HG03432 (cell line): ENCODE results near the gene TICAM1.
"Not testable (repeated sequence)": the region's sequence is repeated elsewhere in the genome, so short reads cannot be mapped to it uniquely, and the experiment has no call there.

Source experiments
- ATAC-seq: cut with Tn5 transposase; IDR thresholded peaks from one replicate; pipeline ENCODE4 v1.9.1; 2021; ENCODE audit warnings: mild to moderate bottlenecking, moderate library complexity; ENCODE audit not compliant: unreplicated experiment

Gene TICAM1

DNA sequence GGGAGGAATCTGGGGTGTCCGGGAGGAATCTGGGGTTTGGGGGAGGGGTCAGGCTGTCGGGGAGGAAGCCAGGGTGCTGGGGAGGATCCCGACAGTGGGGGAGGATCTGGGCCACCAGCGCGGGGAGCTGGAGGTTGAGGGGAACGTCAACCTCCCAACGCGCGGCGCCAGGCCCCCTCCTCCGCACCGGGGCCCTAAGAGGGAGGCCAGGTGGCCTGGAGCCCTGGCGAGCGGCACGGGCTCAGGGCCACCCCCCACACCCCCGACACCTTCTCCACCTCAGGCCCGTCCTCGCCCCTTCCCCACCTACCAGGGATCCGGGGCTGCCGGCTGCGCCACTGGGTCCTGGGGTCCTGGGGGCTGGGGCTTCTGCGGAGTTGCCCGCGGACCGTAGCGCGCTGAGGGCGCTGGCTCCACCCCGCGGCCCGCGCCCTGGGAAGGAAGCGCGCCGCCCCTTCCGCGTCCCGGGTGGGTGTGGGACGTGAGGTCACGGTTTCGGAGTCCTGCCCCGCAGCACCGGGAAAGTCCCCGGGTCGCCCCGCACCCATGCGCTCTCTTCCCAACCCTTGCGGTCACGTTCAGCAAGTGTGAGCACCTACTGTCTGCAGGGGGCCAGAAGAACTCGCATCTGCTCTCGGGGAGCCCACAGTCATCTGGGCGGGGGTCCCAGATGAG is at the start of gene TICAM1:
TICAM1 (minus strand) TSS at position 409 of the 675 bp plus-strand sequence. CDS start 13,335 bp downstream, outside the sequence.
- peak; percentile 68 for ATAC-seq

DNA sequence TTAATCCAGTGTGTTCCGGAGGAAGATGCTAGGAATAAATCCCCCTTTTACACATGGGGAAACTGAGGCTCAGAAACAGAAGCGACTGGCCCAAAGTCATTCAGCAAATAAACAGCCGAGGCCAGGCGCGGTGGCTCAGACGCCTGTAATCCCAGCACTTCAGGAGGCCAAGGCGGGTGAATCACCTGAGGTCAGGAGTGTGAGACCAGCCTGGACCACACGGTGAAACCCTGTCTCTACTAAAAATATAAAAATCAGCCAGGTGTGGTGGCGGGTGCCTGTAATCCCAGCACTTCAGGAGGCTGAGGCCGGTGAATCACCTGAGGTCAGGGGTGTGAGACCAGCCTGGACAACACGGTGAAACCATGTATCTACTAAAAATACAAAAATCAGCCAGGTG is 47.5 kb upstream of the TICAM1 start:
- no peak for ATAC-seq

DNA sequence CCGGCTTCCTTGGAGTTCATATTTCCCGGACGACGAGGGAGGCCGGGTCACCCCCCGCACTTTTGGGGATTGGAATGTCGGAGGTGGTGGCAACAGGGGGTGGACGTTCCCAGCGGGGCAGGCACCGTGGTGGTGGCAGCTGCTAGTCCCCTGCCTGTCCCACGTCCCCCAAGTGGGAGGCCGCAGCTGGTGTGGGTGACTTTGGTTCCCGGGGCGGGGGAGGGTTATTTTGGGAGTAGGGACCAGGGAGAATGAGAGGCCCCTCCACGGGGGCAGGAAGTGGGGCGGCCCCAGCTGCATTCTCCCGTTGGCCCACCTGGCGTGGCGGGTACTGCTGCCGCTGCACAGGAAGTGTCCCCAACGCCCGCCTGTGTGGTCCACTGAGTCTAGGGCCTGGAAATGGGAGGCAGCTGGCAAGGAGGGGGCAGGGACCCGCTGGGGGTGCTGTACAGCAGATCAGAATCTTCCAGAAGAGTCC is 47.0 kb upstream of the TICAM1 start:
- ATAC-seq = no peak

DNA sequence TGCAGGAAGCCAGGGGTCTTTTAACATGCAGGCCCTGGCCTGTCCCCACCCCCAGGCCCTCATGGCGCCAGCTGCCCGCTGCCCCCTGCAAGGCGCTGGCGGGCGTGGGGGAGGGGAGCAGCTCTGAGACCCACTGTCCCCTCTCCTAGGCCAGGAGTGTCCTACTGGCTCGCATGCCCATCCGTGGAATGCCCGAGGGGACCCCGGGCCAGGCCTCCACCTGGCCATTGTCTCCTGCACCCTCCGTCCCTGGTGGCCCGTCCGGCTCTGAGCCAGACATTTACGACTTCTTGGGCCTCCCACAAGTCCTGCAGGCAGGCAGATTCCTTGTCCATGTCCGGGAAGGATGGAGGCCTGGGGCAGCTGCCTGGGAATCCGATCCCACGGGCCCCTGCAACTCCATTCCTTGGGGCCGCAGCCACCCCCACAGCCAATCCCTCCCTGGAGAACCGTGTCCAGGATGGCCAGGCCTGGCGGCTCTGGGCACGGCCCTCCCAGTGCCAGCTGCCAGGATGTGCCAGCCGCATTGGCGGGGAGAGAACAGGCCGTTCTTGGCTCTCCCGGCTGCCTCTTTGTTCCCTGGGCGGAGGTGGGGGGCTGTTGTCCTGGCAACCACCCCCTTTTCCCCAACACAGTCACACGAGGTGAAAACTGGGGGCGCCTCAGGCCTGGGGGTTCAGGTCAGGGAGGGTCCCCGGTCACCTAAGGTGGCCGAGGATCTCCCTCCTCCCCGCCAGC is 46.4 kb upstream of the TICAM1 start:
- no peak for ATAC-seq

DNA sequence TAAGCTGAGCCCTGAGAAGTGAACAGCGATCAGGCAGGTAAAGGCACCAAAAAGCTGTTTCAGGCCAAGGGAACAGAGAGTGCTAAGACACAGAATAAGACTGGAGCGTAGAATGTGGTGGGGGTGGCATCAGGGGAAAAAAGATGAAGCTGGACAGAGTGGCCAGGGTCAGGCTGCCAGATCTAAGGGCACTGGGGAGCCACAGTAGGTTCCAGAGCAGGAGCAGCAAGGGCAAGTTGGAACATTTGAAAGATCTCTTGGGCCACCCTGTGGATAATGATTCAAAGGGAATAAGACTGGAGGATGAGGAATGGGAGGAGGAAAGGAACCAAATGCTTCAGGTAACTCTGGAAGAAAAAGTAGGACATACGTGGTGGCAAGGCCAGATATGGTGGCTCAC is 42.4 kb upstream of the TICAM1 start:
- ATAC-seq = no peak

DNA sequence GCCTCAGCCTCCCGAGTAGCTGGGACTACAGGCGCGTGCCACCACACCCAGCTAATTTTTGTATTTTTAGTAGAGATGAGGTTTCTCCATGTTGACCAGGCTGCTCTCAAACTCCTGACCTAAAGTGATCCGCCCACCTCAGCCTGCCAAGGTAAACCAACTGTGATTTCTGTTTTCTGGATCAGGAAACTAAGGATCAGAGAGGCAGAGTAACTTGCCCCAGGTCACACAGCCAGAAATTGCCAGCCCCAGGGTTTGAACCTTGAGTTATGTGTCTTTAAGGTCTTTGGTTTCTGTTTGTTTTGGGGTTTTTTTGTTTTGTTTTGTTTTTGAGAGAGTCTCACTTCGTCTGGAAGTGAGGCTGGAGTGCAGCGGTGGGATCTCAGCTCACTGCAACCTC is 40.2 kb upstream of the TICAM1 start:
- ATAC-seq = no peak

DNA sequence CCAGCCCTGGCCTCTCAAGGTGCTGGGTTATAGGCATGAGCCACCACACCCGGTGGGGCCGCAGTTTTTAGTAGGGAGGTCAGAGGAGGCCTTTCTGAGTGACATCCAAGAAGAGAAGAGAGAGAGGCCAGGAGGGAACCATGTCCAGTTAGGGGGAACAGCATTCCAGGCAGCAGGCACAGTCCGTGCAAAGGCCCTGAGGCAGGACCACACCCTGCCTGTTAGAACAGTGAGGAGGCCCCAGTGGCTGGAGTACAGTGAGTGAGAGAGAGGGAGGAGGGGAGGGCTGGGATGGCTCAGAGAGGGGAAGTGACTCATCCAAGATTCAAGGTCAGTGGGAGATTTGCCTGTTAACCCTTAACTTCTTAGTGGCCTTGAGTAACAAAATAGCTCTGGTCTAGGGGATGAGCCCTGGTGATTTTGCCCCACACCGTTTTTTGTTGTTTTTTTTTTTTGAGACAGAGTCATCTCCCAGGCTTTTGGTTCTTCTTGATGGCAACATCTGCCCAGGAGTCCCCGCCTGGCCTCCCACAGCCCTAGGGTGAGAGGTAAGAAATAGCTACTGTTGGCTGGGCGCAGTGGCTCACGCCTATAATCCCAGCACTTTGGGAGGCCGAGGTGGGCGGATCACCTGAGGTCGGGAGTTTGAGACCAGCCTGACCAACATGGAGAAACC is 38.7 kb upstream of the TICAM1 start:
- no peak for ATAC-seq

DNA sequence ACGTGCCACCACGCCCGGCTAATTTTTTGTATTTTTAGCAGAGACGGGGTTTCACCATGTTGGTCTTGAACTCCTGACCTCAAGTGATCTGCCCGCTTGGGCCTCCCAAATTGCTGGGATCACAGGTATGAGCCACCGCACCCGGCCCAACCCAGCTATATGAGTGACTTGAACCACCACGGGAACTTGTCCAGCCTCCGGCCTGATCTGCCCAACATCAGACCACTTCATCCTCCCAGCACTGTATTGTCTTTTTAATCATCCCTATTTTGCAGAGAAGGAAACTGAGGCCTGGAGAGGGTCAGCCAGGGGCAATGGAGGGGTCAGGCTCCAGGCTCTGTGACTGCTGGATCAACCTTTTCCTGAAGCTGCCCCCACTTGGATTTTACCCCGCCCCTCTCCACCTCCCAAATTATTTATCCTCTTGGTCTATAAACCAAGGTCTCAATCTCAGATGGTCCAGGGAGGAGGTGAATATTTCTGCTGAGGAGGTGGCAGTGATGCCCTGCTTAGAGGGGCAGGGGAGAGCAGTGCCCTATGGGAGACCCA is 36.8 kb upstream of the TICAM1 start:
- no peak for ATAC-seq

DNA sequence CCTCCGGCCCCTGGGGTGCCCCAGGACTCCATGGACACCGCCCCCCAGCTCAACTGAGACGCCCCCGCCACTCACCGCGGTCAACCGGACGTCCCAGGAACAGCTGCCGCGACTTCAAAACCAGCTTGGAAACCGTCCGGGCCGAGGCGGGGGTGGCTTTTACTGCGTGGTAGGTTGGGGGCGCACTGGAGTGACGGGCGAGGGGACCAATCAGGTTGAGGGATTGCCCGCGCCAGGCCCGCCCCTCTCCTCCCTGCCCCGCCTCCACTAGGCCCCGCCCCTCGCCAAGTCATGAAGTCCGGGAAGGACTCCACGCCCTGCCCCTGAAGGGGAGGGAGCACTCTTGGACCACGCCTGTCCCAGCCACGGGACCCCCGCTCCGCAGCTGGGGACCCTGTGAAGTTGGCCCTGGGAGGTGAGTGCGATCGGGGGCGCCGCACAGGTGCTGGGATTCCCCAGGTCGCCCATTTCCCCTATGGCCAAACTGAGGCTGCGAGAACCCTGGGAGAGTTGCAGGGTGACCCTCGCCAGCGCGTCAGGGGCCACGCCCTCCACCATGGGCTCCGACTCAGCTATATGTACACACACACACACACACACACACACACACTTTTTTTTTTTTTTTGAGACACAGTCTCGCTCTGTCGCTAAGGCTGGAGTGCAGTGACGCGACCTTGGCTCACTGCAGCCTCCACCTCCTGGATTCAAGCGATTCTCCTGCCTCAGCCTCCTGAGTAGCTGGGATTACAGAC is 36.2 kb upstream of the TICAM1 start, which contains the start of gene PLIN3:
PLIN3 (minus strand) TSS at position 134 of the 752 bp plus-strand sequence. CDS start 6,273 bp downstream, outside the sequence.
- peak; percentile 76 for ATAC-seq

DNA sequence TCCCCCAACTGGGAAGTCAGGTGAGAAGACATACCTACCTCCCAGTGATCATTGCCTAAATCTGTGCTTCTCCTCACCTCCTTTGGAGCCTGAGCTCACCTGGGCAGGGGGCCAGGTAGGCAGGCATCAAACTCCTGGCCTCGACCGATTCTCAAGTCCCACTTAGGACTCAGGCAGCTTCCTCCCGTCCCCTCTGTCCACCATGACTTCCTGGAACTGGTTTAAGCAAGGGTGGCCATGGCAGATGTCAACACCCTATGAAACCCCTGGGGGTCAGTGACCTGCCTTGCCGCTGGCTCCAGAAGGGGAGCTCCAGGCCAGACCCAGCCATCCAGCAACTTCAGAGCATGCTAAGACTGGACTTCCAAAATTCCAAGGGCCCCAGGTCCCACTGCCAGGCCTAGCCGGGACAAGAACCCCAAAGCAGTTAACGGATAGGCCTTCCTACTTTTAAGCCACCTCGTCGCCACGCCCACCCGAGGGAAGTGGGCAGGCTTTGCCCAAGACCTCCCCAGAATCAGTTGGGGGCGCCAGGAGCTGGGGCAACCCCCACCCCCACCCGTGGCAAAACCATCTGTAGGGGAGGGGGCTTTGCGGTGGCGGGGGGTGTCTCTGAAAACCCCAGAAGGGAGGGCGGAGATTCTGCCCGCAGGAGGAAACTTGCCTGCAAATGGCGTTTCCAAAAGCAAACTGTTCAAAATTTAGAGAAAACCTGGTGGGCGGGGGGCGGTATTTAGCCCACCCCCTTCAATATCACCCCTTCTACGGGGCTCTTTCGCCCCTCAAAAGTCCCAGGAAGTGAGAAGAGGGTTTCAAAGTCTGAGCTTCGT is 35.3 kb upstream of the TICAM1 start:
- ATAC-seq = no peak

DNA sequence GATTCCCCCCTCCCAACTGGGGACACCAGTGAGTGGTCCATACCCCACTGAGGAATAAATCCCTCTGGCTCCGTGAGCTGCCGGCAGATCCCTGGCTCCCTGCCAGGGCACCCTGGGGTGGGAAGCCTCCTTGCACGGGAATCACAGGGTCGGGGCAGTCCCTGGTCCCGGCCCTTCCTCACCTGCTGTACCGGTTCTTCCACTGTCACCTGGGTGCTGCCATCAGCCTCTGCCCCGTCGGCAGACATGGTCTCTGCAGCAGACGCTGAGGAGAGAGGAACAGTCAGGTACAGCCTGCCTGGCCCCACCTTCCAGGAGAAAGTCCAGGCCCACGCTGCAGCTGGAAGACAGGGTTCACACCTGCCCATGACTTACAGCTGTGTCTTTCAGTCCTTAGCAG is 29.6 kb upstream of the TICAM1 start:
- ATAC-seq = no peak

DNA sequence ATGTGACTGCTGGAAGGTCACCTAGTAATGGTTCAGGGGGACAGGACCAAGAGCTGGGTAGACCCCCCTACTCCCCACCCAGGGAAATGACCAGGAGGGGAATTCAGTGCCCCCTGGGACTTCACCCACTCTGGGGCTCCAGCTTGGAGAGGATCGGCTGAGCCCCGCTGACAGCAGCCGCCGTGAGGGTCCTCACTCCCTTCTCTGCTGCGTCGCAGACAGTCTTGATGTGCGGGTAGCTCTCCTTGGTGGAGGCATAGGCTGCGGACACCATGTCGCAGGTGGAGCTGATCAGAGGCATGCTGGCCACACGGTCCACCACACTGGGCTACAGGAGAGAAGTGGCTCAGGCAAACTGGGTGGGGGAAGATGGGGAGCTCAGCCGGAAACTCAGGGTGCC is 28.2 kb upstream of the TICAM1 start:
- ATAC-seq = no peak

DNA sequence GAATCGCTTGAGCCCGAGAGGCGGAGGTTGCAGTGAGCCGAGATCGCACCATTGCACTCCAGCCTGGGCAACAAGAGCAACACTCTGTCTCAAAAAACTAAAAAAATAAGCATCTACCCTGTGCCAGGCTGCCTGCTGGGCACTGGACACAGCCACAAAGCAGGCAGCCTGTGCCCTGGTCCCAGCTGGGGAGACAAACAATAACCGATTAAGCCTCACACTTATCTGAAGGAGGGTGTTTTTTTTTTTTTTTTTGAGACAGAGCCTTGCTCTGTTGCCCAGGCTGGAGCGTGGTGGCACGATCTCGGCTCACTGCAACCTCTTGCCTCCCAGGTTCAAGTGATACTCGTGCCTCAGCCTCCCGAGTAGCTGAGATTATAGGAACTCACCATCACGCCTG is 25.0 kb upstream of the TICAM1 start:
- ATAC-seq = not testable (repeated sequence)

DNA sequence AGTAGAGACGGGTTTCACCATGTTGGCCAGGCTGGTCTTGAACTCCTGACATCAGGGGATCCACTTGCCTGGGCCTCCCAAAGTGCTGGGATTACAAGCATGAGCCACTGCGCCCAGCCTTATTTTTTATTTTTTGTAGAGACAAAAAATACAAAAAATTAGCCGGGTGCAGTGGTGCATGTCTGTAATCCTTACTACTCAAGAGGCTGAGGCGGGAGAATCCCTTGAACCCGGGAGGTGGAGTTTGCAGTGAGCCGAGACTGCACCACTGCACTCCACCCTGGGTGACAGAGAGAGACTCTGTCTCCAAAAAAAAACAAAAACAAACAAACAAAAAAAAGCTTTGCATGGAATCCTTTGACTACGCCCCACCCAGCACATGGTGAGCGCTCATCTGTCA is 22.0 kb upstream of the TICAM1 start:
- ATAC-seq = not testable (repeated sequence)

DNA sequence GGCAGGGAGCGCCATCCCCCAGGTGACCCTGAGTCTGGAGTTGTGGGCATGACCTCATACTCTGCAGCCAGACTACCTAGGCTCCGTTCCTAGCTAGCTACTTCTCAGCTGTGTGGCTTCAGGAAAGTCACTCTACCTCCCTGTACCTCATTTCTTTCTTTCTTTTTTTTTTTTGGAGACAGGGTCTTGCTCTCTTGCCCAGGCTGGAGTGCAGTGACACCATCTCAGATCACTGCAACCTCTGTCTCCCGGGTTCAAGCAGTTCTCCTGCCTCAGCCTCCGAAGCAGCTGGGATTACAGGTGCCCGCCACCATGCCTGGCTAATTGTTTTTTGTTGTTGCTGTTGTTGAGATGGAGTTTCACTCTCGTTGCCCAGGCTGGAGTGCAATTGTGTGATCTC is 21.0 kb upstream of the TICAM1 start:
- no peak for ATAC-seq

DNA sequence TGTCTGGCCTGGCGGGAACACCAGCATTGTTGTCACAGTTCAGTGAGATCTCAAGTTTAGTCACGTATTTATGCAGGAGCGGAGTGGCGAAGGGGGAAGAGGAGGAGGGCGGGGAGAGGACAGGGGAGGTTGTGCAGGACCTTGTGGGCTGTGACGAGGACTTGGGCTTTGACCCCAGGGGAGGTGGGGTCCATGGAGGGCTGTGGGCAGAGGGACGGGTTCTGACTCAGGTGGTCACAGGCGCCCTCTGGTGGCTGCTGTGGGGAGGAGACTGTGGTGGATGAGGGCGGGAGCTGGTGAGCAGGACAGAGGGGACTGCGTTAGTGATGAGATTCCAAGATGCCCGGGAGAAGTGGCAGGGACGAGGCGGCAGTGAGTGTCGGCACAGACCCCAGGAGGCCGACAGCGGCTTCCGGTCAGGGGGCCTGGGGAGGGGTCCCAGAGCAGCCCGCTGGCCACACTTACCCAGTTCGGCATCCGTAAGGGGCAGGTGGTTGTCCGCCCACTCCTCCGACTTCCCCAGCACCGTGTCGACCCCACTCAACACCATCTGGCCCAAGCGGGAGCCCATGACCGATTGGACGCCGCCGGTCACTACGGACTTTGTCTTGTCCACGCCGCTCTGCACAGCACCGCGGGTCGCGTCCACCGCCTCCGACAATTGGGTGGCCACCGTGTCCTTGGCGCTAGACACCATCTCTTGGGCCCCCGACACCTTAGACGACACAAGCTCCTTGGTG is 20.2 kb upstream of the TICAM1 start:
- ATAC-seq = no peak

DNA sequence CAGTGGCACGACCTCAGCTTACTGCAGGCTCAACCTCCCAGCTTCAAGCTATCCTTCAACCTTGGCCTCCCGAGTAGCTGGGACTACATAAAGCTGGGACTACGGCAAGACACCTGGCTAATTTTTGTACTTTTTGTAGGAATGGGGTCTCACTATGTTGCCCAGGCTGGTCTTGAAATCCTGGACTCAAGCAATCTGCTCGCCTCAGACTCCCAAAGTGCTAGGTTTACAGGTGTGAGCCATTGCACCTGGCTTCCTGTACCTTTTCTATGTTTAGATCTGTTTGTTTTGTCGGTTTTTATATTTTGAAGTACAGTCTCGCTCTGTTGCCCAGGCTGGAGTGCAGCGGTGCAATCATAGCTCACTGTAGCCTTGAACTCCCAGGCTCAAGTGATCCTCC is 17.5 kb upstream of the TICAM1 start:
- no peak for ATAC-seq

DNA sequence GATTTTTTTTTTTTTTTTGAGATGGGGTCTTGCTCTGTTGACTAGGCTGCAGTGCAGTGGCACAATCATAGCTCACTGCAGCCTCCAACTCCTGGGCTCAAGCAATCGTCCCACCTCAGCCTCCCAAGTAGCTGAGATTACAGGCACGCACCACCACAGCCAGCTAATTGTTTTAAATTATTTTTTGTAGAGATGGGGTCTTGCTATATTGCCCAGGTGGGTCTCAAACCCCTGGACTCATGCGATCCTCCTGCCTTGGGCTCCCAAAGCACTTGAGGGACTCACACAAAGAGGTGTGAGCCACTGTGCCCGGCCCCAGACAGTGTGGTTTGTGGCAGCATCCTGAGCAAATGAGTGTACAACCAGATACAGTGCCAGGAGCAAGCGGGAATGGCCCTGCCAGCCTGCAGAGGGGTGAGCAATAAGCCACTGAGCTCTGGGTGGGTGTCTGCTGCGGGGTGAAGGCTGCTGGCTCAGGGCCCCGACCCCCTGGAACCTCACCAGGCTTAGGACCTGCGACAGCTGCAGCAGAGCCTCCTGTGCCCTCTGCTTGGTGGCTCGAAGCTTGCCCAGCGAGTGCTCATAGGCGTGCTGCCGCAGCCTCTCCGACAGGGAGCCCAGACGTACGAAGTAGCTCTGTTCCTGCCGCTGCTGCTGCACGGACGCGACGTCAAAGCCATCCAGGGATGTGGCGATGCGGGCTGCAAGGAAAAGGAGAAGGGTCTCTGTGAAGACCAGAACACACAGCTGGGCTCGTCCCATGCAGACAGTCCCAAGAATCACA is 15.9 kb upstream of the TICAM1 start:
- no peak for ATAC-seq
